HCT116 (cell line): ENCODE measurements around the gene TMEM252.

Source experiments
- CEBPB ChIP-seq: IDR thresholded peaks from 2 replicates; pipeline ENCODE4 v1.6.1; 2012; ENCODE audit warnings: low read depth
- CTCF ChIP-seq, 3 experiments: fragments of 200-600 bp in 1 of 3; sonication (generic) in 1 of 3; IDR thresholded peaks in 2 of 3; conservative IDR thresholded peaks in 1 of 3; 2 replicates each; pipeline ENCODE4 v1.5.1; 2012 to 2017; ENCODE audit warnings: low read depth in 2 of 3, low read length in 2 of 3, antibody characterized with exemption in 1 of 3, borderline replicate concordance in 1 of 3, control low read depth in 1 of 3, mild to moderate bottlenecking in 1 of 3, mixed read lengths in 1 of 3, mixed run types in 1 of 3, moderate library complexity in 1 of 3; ENCODE audit not compliant: insufficient read depth in 1 of 3
- POLR2A ChIP-seq: IDR thresholded peaks from 2 replicates; pipeline ENCODE4 v1.7.0; 2011; ENCODE audit warnings: borderline replicate concordance; ENCODE audit not compliant: insufficient read depth, insufficient read length; ENCODE audit errors: extremely low read depth
- SP1 ChIP-seq: IDR thresholded peaks from 2 replicates; pipeline ENCODE4 v1.6.1; 2012; ENCODE audit warnings: low read depth
- SRF ChIP-seq: IDR thresholded peaks from 2 replicates; pipeline ENCODE4 v1.6.1; 2012; ENCODE audit warnings: low read depth
- YY1 ChIP-seq: IDR thresholded peaks from 2 replicates; pipeline ENCODE4 v1.6.1; 2011; ENCODE audit warnings: low read length, low read depth, moderate library complexity, mild to moderate bottlenecking; ENCODE audit not compliant: insufficient replicate concordance; ENCODE audit errors: extremely low read depth

DNA sequence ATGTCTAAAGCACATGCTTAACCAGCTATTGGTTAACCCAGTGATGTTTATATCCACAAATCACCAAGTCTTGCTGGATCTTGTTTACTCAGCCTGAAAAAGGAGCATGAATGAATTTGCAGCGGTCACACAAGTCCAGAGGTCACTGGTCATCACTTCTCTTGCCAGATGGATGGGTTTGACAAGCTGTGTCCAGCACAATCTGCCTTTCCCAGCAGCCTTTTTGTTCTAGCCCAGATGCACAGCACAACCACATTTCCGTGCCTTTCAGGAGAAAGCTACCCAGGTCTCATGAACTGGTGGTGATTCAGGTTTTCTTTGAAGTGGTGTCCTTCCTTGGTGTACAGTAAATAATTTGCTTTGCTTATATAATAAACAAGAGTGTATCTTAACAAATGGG lies 32.1 kb downstream of the TMEM252 start:
- TF ChIP-seq YY1 (no peak), CEBPB (no peak), CTCF (IDR thresholded peaks at IDR 0.05 in 2 of 3, conservative IDR thresholded peaks at IDR 0.05 in 1 of 3; ENCODE audit: borderline replicate concordance in 1 of 3, insufficient read depth in 1 of 3, low read depth in 2 of 3, low read length in 2 of 3) (no peak), SRF (no peak), SP1 (no peak), POLR2A (no peak)
